ENCODE measurements around the gene INPP5F.

The INPP5F gene

DNA sequence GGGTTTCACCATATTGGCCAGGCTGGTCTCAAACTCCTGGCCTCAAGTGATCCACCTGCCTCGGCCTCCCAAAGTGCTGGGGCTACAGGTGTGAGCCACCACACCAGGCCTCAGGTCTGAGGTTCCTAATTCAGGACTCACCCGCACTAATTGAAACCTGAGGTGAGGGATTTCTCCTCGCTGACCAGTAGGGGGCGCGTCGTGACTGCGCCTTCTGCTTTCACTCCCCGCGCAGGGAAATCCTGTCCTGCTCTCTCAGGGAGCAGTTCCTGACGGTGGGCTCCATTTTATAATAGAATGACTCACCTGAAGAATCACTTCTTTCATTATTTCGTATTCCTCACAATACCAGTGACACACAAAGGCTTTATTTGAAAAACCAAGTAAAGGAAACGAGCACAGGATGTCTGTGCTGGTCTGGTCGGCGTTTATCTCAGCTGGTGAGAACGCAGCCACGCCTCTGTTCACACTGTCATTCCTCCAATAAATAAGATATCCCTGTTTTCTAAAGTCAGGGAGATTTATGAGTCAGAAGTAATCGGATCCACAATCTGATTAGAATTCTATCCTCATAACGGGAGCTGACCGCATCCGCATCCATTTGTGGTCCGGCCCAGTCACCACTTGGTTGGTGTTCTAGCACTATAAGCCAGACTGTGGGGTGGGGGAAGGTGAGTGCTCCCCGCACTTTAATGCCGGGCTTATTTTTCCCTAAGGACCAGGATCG is 39.2 kb upstream of the INPP5F start:
- H3K4me3 ChIP-seq (ENCODE audit: low read length), result peak overlapping the region; percentile 44
- DNase-seq (ENCODE audit: low read depth), result peak; percentile 74
- TF ChIP-seq, protein P1, sequence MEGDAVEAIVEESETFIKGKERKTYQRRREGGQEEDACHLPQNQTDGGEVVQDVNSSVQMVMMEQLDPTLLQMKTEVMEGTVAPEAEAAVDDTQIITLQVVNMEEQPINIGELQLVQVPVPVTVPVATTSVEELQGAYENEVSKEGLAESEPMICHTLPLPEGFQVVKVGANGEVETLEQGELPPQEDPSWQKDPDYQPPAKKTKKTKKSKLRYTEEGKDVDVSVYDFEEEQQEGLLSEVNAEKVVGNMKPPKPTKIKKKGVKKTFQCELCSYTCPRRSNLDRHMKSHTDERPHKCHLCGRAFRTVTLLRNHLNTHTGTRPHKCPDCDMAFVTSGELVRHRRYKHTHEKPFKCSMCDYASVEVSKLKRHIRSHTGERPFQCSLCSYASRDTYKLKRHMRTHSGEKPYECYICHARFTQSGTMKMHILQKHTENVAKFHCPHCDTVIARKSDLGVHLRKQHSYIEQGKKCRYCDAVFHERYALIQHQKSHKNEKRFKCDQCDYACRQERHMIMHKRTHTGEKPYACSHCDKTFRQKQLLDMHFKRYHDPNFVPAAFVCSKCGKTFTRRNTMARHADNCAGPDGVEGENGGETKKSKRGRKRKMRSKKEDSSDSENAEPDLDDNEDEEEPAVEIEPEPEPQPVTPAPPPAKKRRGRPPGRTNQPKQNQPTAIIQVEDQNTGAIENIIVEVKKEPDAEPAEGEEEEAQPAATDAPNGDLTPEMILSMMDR (conservative IDR thresholded peaks at IDR 0.05; ENCODE audit: low read length), result peak; percentile 82

DNA sequence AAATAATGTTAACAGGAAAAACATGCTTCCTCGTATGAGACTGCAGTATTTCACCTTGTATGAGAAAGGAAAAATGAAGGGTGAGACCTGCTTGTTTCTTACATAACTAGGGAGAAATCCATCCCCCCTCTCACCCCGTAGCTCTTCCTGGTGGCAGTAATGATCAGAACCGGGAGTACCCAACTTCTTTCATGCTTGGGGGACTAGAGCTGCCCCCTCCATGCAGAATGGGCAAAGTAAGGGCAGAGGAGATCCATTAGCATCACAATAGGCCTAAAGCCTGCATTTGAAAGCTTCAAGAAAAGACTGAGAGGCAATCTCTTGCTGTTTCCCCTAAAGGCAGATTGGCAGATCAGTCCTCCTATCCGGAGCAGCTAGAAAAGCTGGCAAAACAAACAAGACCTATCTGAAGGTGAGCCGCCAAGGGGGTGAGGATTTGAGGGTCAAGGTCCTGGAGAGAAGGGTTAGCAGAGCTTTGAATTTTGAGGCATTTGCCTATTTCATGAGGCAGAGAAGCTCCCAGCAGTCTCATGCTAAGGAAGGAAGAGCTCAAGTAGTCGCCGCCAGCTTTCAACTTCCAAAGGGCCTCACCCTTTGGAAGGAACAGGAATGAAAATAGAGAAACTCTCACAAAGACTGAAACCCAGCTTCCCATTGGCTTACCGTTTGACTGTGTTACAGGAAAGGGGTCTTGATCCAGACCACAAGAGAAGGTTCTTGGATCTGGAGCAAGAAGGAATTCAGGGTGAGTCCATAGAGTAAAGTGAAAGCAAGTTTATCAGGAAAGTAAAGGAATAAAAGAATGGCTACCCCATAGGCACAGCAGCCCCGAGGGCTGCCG is 38.4 kb upstream of the INPP5F start:
- DNase-seq (ENCODE audit: low read depth), result no peak
- no peak overlapping the region for H3K4me3 ChIP-seq (ENCODE audit: low read length)
- TF ChIP-seq, protein P1 (conservative IDR thresholded peaks at IDR 0.05; ENCODE audit: low read length), result no peak

DNA sequence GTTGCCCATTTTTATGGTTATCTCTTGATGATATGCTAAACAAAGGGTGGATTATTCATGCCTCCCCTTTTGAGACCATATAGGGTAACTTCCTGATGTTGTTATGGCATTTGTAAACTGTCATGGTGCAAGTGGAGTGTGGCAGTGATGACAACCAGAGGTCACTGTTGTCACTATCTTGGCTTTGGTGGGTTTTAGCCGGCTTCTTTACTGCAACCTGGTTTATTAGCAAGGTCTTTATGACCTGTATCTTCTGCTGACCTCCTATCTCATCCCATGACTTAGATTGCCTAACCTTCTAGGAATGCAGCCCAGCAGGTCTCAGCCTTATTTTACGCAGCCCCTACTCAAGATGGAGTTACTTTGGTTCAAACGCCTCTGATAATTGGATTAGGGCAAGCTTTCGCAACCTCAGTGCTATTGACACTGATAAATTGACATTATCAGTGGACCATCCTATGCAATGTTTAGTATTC is 37.8 kb upstream of the INPP5F start:
- TF ChIP-seq, protein P1 (conservative IDR thresholded peaks at IDR 0.05; ENCODE audit: low read length), result no peak
- H3K4me3 ChIP-seq (ENCODE audit: low read length), result no peak overlapping the region
- no peak for DNase-seq (ENCODE audit: low read depth)

DNA sequence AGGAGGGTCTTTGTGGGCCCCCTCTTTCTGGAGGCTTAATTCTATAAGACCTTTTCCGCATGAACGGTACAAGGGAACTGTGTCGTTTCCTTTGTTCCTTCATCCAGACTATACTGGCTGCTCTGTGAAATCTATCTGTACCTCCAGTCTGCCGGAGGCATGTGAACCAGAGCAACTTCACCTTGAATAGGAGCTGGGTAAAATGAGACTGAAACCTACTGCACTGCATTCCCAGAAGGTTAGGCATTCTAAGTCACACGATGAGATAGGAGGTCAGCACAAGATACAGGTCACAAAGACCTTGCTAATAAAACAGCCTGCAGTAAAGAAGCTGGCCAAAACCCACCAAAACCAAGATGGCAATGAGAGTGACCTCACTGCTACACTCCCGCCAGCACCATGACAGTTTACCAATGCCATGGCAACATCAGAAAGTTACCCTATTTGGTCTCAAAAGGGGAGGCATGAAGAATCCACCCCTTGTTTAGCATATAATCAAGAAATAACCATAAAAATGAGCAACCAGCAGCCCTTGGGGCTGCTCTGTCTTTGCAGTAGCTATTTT is 36.8 kb upstream of the INPP5F start:
- TF ChIP-seq, protein P1 (conservative IDR thresholded peaks at IDR 0.05; ENCODE audit: low read length), result no peak
- no peak for DNase-seq (ENCODE audit: low read depth)
- no peak overlapping the region for H3K4me3 ChIP-seq (ENCODE audit: low read length)

DNA sequence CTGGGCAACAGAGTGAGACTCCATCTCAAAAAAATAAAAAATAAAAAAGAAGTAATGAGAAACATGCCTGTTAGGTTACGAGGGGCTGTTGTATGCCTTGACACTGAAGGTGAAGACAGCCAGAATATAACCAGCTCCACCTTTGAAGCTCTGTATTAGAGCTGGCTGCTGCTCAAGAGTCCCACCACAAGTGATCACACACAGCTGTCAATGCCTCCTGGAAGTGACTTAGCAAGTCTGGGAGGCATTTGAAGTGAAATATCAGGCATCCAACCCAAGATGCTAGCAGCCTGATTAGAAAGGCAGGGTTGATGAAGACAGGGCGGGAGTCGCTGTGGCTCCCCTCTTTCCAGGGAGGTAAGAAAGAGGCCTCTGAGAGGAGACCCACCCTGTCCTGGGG is 34.1 kb upstream of the INPP5F start:
- TF ChIP-seq, protein P1 (conservative IDR thresholded peaks at IDR 0.05; ENCODE audit: low read length), result no peak
- DNase-seq (ENCODE audit: low read depth), result no peak
- H3K4me3 ChIP-seq (ENCODE audit: low read length), result no peak overlapping the region

DNA sequence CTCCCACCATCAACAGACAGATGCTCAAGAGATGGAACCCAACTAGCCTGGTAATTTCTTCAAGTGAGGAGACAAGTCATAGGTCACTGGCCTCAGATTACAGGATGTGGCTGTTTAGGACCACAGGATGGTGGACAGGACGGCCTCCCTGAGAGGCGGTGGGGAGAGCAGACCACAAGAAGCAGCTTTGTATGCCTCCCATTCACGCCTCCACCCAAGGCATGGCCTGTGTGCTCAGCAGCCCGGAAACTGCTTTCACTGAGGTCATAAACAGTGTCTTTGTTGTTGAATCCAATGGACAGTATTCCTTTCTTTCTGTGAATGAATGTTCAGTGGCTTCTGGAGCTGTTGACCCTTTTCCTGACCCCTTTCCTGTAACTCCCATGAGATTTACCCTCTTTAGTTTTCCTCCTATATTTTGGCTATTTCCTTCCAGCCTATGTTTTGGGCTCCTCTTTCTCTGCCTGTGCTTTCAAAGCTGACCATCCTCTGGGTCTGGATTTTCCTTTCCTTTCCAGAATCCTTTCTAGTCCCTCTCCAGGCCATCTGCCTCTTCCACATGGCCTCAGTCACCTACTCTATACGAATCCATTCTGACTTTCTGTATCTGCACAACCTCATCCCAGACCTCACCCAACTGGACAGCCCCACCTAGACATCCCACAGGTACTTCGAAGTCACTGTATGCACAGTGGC is 32.4 kb upstream of the INPP5F start:
- no peak overlapping the region for H3K4me3 ChIP-seq (ENCODE audit: low read length)

More for the DNA sequence above, 32.4 kb upstream of the INPP5F start:
- DNase-seq (ENCODE audit: low read depth), result no peak
- TF ChIP-seq, protein P1 (conservative IDR thresholded peaks at IDR 0.05; ENCODE audit: low read length), result no peak

All from AG10803 (cell line).